ENCODE results near the gene BPI.

BPI gene

DNA sequence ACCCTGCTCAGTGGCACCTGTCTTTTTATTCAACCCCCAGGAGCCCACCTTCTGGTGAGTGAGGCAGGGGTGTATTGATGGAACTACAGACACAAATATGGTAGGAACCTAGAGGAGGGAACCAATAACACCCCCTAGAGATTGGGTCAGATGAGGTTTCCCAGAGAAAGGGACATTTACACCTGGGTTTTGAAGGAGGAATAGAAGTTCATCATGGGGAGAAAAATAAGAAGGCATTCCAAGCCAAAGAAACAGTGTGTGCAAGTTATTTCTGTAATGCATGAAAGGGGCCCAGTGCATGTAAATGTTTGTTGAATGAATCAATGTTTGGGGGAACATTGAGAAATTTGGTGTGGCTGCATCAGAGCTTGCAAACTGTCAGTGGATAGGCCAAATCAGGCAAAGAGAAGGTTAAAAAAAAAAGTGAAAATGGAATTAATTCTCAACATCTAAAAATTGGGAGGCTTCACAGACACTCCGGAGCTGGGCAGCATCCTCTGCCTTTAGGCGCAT, 32.3 kb upstream of the BPI start:
- no peaks in the 10 kb centered on the region for H3K4me1 ChIP-seq (ENCODE audit: low read length)

DNA sequence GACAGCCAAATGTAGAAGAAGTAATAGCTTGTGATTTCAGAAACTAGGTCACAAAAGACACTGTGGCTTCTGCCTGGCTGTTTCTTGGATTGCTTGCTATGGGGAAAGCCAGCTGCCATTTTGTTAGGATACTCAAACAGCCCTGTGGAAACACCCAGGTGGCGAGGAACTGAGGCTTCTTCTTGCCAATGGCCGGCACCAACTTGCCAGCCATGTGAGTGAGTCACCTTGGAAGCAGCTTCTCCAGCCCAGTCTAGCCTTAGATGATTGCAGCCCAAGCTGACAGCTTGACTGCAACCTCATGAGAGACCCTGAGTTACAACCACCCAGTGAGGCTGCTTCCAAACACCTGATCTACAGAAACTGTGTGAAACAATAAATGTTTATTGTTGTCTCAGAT, 31.6 kb upstream of the BPI start:
- no peak overlapping the region for H3K4me2 ChIP-seq (ENCODE audit: low read length)
- no peak for TF ChIP-seq EZH2phosphoT487 (IDR thresholded peaks at IDR 0.05; ENCODE audit: low read depth)
- TF ChIP-seq, protein P1, sequence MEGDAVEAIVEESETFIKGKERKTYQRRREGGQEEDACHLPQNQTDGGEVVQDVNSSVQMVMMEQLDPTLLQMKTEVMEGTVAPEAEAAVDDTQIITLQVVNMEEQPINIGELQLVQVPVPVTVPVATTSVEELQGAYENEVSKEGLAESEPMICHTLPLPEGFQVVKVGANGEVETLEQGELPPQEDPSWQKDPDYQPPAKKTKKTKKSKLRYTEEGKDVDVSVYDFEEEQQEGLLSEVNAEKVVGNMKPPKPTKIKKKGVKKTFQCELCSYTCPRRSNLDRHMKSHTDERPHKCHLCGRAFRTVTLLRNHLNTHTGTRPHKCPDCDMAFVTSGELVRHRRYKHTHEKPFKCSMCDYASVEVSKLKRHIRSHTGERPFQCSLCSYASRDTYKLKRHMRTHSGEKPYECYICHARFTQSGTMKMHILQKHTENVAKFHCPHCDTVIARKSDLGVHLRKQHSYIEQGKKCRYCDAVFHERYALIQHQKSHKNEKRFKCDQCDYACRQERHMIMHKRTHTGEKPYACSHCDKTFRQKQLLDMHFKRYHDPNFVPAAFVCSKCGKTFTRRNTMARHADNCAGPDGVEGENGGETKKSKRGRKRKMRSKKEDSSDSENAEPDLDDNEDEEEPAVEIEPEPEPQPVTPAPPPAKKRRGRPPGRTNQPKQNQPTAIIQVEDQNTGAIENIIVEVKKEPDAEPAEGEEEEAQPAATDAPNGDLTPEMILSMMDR (IDR thresholded peaks at IDR 0.05; ENCODE audit: low read depth, low read length), result no peak
- no peaks in the 10 kb centered on the region for H4K20me1 ChIP-seq (ENCODE audit: insufficient read depth, low read length)
- H3K9me3 ChIP-seq (ENCODE audit: insufficient read depth, low read length), result no peaks in the 10 kb centered on the region
- no peaks in the 10 kb centered on the region for H3K36me3 ChIP-seq (replicated peaks; ENCODE audit: low read depth, low read length)
- H3K27ac ChIP-seq (ENCODE audit: low read length), result no peak overlapping the region
- H3K4me3 ChIP-seq (ENCODE audit: low read length), result no peak overlapping the region
- H3K4me1 ChIP-seq (ENCODE audit: low read length), result no peaks in the 10 kb centered on the region
- no peaks in the 10 kb centered on the region for H3K79me2 ChIP-seq (ENCODE audit: low read length)
- peaks cover 30% of the 10 kb centered on the region for H3K27me3 ChIP-seq (ENCODE audit: low read depth, low read length)
- no peak overlapping the region for H2AFZ ChIP-seq (ENCODE audit: low read depth, low read length)
- H3K9ac ChIP-seq (ENCODE audit: low read length), result no peak overlapping the region

More for the DNA sequence above, 32.3 kb upstream of the BPI start:
- Histone ChIP-seq H3K36me3 (replicated peaks; ENCODE audit: low read depth, low read length) (no peaks in the 10 kb centered on the region), H3K9me3 (ENCODE audit: insufficient read depth, low read length) (no peaks in the 10 kb centered on the region), H4K20me1 (ENCODE audit: insufficient read depth, low read length) (no peaks in the 10 kb centered on the region), H3K4me2 (ENCODE audit: low read length) (no peak overlapping the region), H3K79me2 (ENCODE audit: low read length) (no peaks in the 10 kb centered on the region), H3K27ac (ENCODE audit: low read length) (no peak overlapping the region), H3K9ac (ENCODE audit: low read length) (no peak overlapping the region), H3K27me3 (ENCODE audit: low read depth, low read length) (peaks cover 33% of the 10 kb centered on the region), H2AFZ (ENCODE audit: low read depth, low read length) (no peak overlapping the region), H3K4me3 (ENCODE audit: low read length) (no peak overlapping the region)
- TF ChIP-seq EZH2phosphoT487 (IDR thresholded peaks at IDR 0.05; ENCODE audit: low read depth), result no peak
- TF ChIP-seq, protein P1 (IDR thresholded peaks at IDR 0.05; ENCODE audit: low read depth, low read length), result no peak

DNA sequence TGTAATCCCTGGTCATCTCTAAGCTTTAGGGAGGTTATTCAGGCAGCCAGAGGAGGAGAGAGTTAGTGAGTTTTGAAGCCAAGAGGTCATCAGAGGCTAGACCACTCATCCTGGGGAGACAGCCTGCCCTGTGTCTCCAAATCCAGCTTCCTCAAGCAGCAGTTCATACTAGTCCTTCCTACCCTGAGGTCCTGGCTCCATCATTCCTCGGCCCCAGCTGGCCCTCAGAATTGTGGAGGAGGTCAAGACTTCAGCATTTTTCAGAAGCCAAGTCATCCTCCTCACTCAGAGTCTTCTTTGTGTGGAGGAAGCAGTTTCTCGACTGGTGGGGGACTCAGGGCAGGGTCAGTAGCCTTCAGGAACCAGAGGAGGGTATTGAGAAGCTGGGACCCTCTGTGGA, 31.0 kb upstream of the BPI start:
- TF ChIP-seq EZH2phosphoT487 (IDR thresholded peaks at IDR 0.05; ENCODE audit: low read depth), result no peak
- TF ChIP-seq, protein P1 (IDR thresholded peaks at IDR 0.05; ENCODE audit: low read depth, low read length), result no peak
- no peaks in the 10 kb centered on the region for H4K20me1 ChIP-seq (ENCODE audit: insufficient read depth, low read length)
- no peaks in the 10 kb centered on the region for H3K36me3 ChIP-seq (replicated peaks; ENCODE audit: low read depth, low read length)
- H3K9ac ChIP-seq (ENCODE audit: low read length), result no peak overlapping the region
- H3K4me3 ChIP-seq (ENCODE audit: low read length), result no peak overlapping the region
- no peaks in the 10 kb centered on the region for H3K79me2 ChIP-seq (ENCODE audit: low read length)
- H3K4me2 ChIP-seq (ENCODE audit: low read length), result no peak overlapping the region
- H3K27ac ChIP-seq (ENCODE audit: low read length), result no peak overlapping the region
- peaks cover 30% of the 10 kb centered on the region for H3K27me3 ChIP-seq (ENCODE audit: low read depth, low read length)
- no peaks in the 10 kb centered on the region for H3K4me1 ChIP-seq (ENCODE audit: low read length)
- no peaks in the 10 kb centered on the region for H3K9me3 ChIP-seq (ENCODE audit: insufficient read depth, low read length)
- no peak overlapping the region for H2AFZ ChIP-seq (ENCODE audit: low read depth, low read length)

GRCh38 chr20:38275815-38276550, 28.0 kb upstream of the BPI start:
- Histone ChIP-seq H3K9ac (ENCODE audit: low read length) (no peak overlapping the region), H3K79me2 (ENCODE audit: low read length) (no peaks in the 10 kb centered on the region), H3K4me3 (ENCODE audit: low read length) (no peak overlapping the region), H3K4me1 (ENCODE audit: low read length) (no peaks in the 10 kb centered on the region), H4K20me1 (ENCODE audit: insufficient read depth, low read length) (no peaks in the 10 kb centered on the region), H2AFZ (ENCODE audit: low read depth, low read length) (no peak overlapping the region), H3K27ac (ENCODE audit: low read length) (no peak overlapping the region), H3K36me3 (replicated peaks; ENCODE audit: low read depth, low read length) (no peaks in the 10 kb centered on the region), H3K4me2 (ENCODE audit: low read length) (no peak overlapping the region), H3K27me3 (ENCODE audit: low read depth, low read length) (peaks cover 12% of the 10 kb centered on the region; the same call in 1 of the 2 replicates), H3K9me3 (ENCODE audit: insufficient read depth, low read length) (no peaks in the 10 kb centered on the region)
- no peak for TF ChIP-seq EZH2phosphoT487 (IDR thresholded peaks at IDR 0.05; ENCODE audit: low read depth)
- TF ChIP-seq, protein P1 (IDR thresholded peaks at IDR 0.05; ENCODE audit: low read depth, low read length), result no peak
